ENCODE results near the gene MPIG6B. TPM values are rescaled to one million over a fixed set of nuclear protein-coding genes. Genes with fewer than 3 reads are reported as not detected.

The MPIG6B gene
- total RNA-seq, 1 donor from 2014 or later, result not detected

- Mint-ChIP-seq H3K27me3 (no peaks in the 10 kb centered on the region), H3K4me1 (peaks cover 34% of the 10 kb centered on the region), H3K4me3 (peak overlapping the region; percentile 50), H3K27ac (peak overlapping the region; percentile 72), H3K36me3 (ENCODE audit: low read depth) (peaks cover 26% of the 10 kb centered on the region), H3K9me3 (no peaks in the 10 kb centered on the region)
- POLR2A ChIA-PET, result interaction anchor here (0.8 to 1.6 kb wide), 3 partner anchors 15 to 38 kb away, joined by 3 to 4 read pairs (median 3); partner anchors contain the start of gene LSM2
- TF ChIP-seq CTCF (IDR thresholded peaks at IDR 0.05), result no peak
- CTCF ChIA-PET, result interaction anchor here (0.7 kb wide), 1 partner anchor 15 kb away, joined by 3 read pairs; no protein-coding TSS in a partner anchor
- DNase-seq (no peak), ATAC-seq (ENCODE audit: low read depth) (no peak)
- intact Hi-C loops (cut with micrococcal nuclease), result no loop called here
These were observed 52.7 kb downstream of the MPIG6B start for GRCh38 chr6:31775633-31776484.

Other genes with a start within 250 kb of the MPIG6B start
- gene MICB, start 225.2 kb upstream of the MPIG6B start, total RNA-seq, result 17.2 and 17.6 TPM in 2 replicates
- gene MCCD1, start 194.4 kb upstream of the MPIG6B start, total RNA-seq, result not detected in 2 replicates
- gene DDX39B, start 181.4 kb upstream of the MPIG6B start, total RNA-seq, result 431 and 484 TPM in 2 replicates
- 1.9 and 3.2 TPM in 2 replicates for gene ATP6V1G2, start 176.8 kb upstream of the MPIG6B start, total RNA-seq
- 11.7 and 16.7 TPM in 2 replicates for gene NFKBIL1, start 175.8 kb upstream of the MPIG6B start, total RNA-seq
- 60.4 and 66.0 TPM in 2 replicates for gene LTA, start 151.1 kb upstream of the MPIG6B start, total RNA-seq
- 135 and 139 TPM in 2 replicates for gene TNF, start 147.8 kb upstream of the MPIG6B start, total RNA-seq
- 155 and 177 TPM in 2 replicates for gene LTB, start 140.9 kb upstream of the MPIG6B start, total RNA-seq
- 7.8 and 8.4 TPM in 2 replicates for gene LST1, start 137.1 kb upstream of the MPIG6B start, total RNA-seq
- 10.0 and 11.2 TPM in 2 replicates for gene NCR3, start 130.4 kb upstream of the MPIG6B start, total RNA-seq
- 1.4 and 2.0 TPM in 2 replicates for gene AIF1, start 108.1 kb upstream of the MPIG6B start, total RNA-seq
- gene PRRC2A, start 102.7 kb upstream of the MPIG6B start, total RNA-seq, result 246 and 283 TPM in 2 replicates
- gene BAG6, start 70.7 kb upstream of the MPIG6B start, total RNA-seq, result 309 and 327 TPM in 2 replicates
- 2.2 and 2.4 TPM in 2 replicates for gene APOM, start 67.5 kb upstream of the MPIG6B start, total RNA-seq
- 29.0 and 29.3 TPM in 2 replicates for gene C6orf47, start 62.6 kb upstream of the MPIG6B start, total RNA-seq
- 23.0 and 24.2 TPM in 2 replicates for gene GPANK1, start 58.4 kb upstream of the MPIG6B start, total RNA-seq
- gene CSNK2B, start 57.3 kb upstream of the MPIG6B start, total RNA-seq, result 190 and 191 TPM in 2 replicates
- 23.2 and 33.1 TPM in 2 replicates for gene LY6G5B, start 53.4 kb upstream of the MPIG6B start, total RNA-seq
- 0.29 and 0.73 TPM in 2 replicates for gene LY6G5C, start 42.3 kb upstream of the MPIG6B start, total RNA-seq
- gene ABHD16A, start 20.0 kb upstream of the MPIG6B start, total RNA-seq, result 49.3 and 59.1 TPM in 2 replicates
- gene LY6G6F, start 16.5 kb upstream of the MPIG6B start, total RNA-seq, result not detected in 2 replicates
- gene LY6G6D, start 8.0 kb upstream of the MPIG6B start, total RNA-seq, result not detected in 2 replicates
- gene LY6G6C, start 1.6 kb upstream of the MPIG6B start, total RNA-seq, result not detected in 2 replicates
- 30.7 and 32.5 TPM in 2 replicates for gene DDAH2, start 5.9 kb downstream of the MPIG6B start, total RNA-seq
- 374 and 397 TPM in 2 replicates for gene CLIC1, start 13.2 kb downstream of the MPIG6B start, total RNA-seq
- 35.4 and 47.3 TPM in 2 replicates for gene MSH5, start 16.6 kb downstream of the MPIG6B start, total RNA-seq
- 7.7 and 9.0 TPM in 2 replicates for gene SAPCD1, start 39.3 kb downstream of the MPIG6B start, total RNA-seq
- 1.6 and 2.9 TPM in 2 replicates for gene VWA7, start 54.0 kb downstream of the MPIG6B start, total RNA-seq
- gene VARS1, start 72.4 kb downstream of the MPIG6B start, total RNA-seq, result 136 and 140 TPM in 2 replicates
- gene LSM2, start 83.6 kb downstream of the MPIG6B start, total RNA-seq, result 61.8 and 68.6 TPM in 2 replicates
- 1.2 and 2.1 TPM in 2 replicates for gene HSPA1L, start 91.9 kb downstream of the MPIG6B start, total RNA-seq
- 27.1 and 28.1 TPM in 2 replicates for gene HSPA1A, start 92.2 kb downstream of the MPIG6B start, total RNA-seq
- gene HSPA1B, start 104.4 kb downstream of the MPIG6B start, total RNA-seq, result 23.7 and 30.4 TPM in 2 replicates
- 18.3 and 19.2 TPM in 2 replicates for gene NEU1, start 139.4 kb downstream of the MPIG6B start, total RNA-seq
- gene SLC44A4, start 155.6 kb downstream of the MPIG6B start, total RNA-seq, result 0.17 TPM in 1 of 2 replicates, not detected in the other
- 49.9 and 58.4 TPM in 2 replicates for gene EHMT2, start 174.3 kb downstream of the MPIG6B start, total RNA-seq
- gene ZBTB12, start 178.7 kb downstream of the MPIG6B start, total RNA-seq, result 4.8 and 5.5 TPM in 2 replicates
- 0.78 and 0.95 TPM in 2 replicates for gene C2, start 204.3 kb downstream of the MPIG6B start, total RNA-seq
- 0.29 TPM in 1 of 2 replicates, not detected in the other for gene CFB, start 222.7 kb downstream of the MPIG6B start, total RNA-seq
- 57.9 and 63.3 TPM in 2 replicates for gene NELFE, start 235.6 kb downstream of the MPIG6B start, total RNA-seq
- 95.8 and 102 TPM in 2 replicates for gene SKIC2, start 235.8 kb downstream of the MPIG6B start, total RNA-seq
- 23.7 and 29.4 TPM in 2 replicates for gene DXO, start 248.8 kb downstream of the MPIG6B start, total RNA-seq

Data from activated B cell treated with CpG ODN at 0.5 μM for 24 hours (primary cell).